K562 (cell line): Measurements from ENCODE around the gene OR8H2. TPM values are rescaled to one million over a fixed set of nuclear protein-coding genes. Genes with fewer than 3 reads are reported as not detected.

Experiments used
- ATAC-seq: fragments of 200-7000 bp; cut with Tn5 transposase; 3 replicates; pipeline ENCODE4 v1.9.1; 2020; ENCODE audit warnings: moderate library complexity
- BruUV-seq: library from RNA; stranded (reverse); fragments of 400-500 nt; replicated peaks from 2 replicates; lab custom pipeline; 2021; lab: Mats Ljungman, UMichigan
- CTCF ChIA-PET: fragments of 300-600 bp; formaldehyde crosslinking; extraction: SDS; loops from one replicate; lab custom pipeline; 2021; ENCODE audit warnings: low intra/inter-chr PET ratio; lab: Yijun Ruan, JAX
- POLR2A ChIA-PET: fragments of 300-600, 350-650 bp; sonication (Branson Sonifier 250); formaldehyde crosslinking; extraction: SDS; loops from one replicate; lab custom pipeline; 2021; ENCODE audit warnings: antibody characterized with exemption, inconsistent platforms; lab: Yijun Ruan, JAX
- DNase-seq, 4 experiments: peaks; one replicate each; pipeline versions ENCODE4 v3.0.0 to v3.0.0-alpha.2; 2011 to 2018; ENCODE audit warnings: low spot score in 3 of 4, mixed read lengths in 3 of 4; ENCODE audit errors: extremely low read depth in 1 of 4
- FAIRE-seq: peaks from 2 replicates; lab custom pipeline; 2011; peaks lifted over from hg19 to GRCh38; lab: Jason Lieb, UNC
- H2AFZ ChIP-seq: 2 replicates; pipeline ENCODE4 v1.6.0; 2011; ENCODE audit warnings: low read depth, low read length, control low read depth, inconsistent platforms
- H3K27ac ChIP-seq: fragments of 200-600 bp; 3 replicates; pipeline ENCODE4 v1.8.0; 2011; ENCODE audit warnings: low read depth, mild to moderate bottlenecking, control low read depth, inconsistent platforms, low read length, moderate library complexity, mixed read lengths; ENCODE audit errors: extremely low read depth
- H3K27me3 ChIP-seq, 2 experiments: fragments of 300-600 bp in 1 of 2; 2 replicates in 1 of 2; 3 replicates in 1 of 2; pipeline versions ENCODE4 v1.6.0 to v1.8.0; 2011; ENCODE audit warnings: inconsistent platforms in 2 of 2, low read length in 2 of 2, mild to moderate bottlenecking in 1 of 2, mixed read lengths in 1 of 2, moderate library complexity in 1 of 2; ENCODE audit not compliant: control insufficient read depth in 2 of 2, insufficient read depth in 2 of 2
- H3K36me3 ChIP-seq: fragments of 300-600 bp; 3 replicates; pipeline ENCODE4 v1.8.0; 2011; ENCODE audit warnings: mild to moderate bottlenecking, low read length, inconsistent platforms; ENCODE audit not compliant: control insufficient read depth, insufficient read depth
- H3K4me1 ChIP-seq, 2 experiments: fragments of 200-600 bp in 1 of 2; replicated peaks in 1 of 2; 2 replicates in 1 of 2; 3 replicates in 1 of 2; pipeline versions ENCODE4 v1.5.1 to v1.8.0; 2011; ENCODE audit warnings: inconsistent platforms in 2 of 2, low read length in 2 of 2, mild to moderate bottlenecking in 1 of 2, mixed read lengths in 1 of 2, moderate library complexity in 1 of 2; ENCODE audit not compliant: control insufficient read depth in 2 of 2, insufficient read depth in 2 of 2
- H3K4me2 ChIP-seq: 2 replicates; pipeline ENCODE4 v1.6.1; 2011; ENCODE audit warnings: low read length, control low read depth, inconsistent platforms, mixed read lengths; ENCODE audit not compliant: insufficient read depth
- H3K4me3 ChIP-seq: fragments of 200-600 bp; sonication (generic), shearing (Covaris generic); 2 replicates; pipeline ENCODE4 v1.5.1; 2016; ENCODE audit warnings: control low read depth, inconsistent platforms
- H3K79me2 ChIP-seq: fragments of 200-600 bp; 3 replicates; pipeline ENCODE4 v1.8.0; 2011; ENCODE audit warnings: low read length, inconsistent platforms; ENCODE audit not compliant: control insufficient read depth, insufficient read depth
- H3K9ac ChIP-seq, 2 experiments: 2 replicates each; pipeline versions ENCODE4 v1.6.0 to v1.6.1; 2011; ENCODE audit warnings: low read depth in 2 of 2, low read length in 2 of 2, control low read depth in 1 of 2, inconsistent platforms in 1 of 2, mild to moderate bottlenecking in 1 of 2, mixed read lengths in 1 of 2; ENCODE audit not compliant: insufficient read depth in 1 of 2
- H3K9me1 ChIP-seq: one replicate; pipeline ENCODE4 v1.6.0; 2011; ENCODE audit warnings: inconsistent platforms, mild to moderate bottlenecking, low read length, moderate library complexity; ENCODE audit not compliant: control insufficient read depth, insufficient read depth
- H3K9me3 ChIP-seq: replicated peaks from 2 replicates; pipeline ENCODE4 v1.5.1; 2011; ENCODE audit warnings: low read depth, low read length, inconsistent platforms; ENCODE audit not compliant: control insufficient read depth, insufficient read depth
- H4K20me1 ChIP-seq: replicated peaks from 2 replicates; pipeline ENCODE4 v1.6.1; 2011; ENCODE audit warnings: low read length, inconsistent platforms, mixed read lengths; ENCODE audit not compliant: control insufficient read depth, insufficient read depth
- BRD4 ChIP-seq: fragments of 200-600 bp; sonication (generic); IDR thresholded peaks from 2 replicates; pipeline ENCODE4 v1.6.1; 2017; ENCODE audit warnings: inconsistent platforms
- POLR2H ChIP-seq: IDR thresholded peaks from 2 replicates; pipeline ENCODE4 v1.6.1; 2016; ENCODE audit warnings: missing genetic modification characterization, low read depth, mild to moderate bottlenecking, control low read depth, missing compliant biosample characterization, moderate library complexity
- RAD21 ChIP-seq, 2 experiments: fragments of 250-450 bp in 1 of 2; fragments of 450-650 bp in 1 of 2; sonication (Bioruptor Pico) in 1 of 2; formaldehyde crosslinking in 1 of 2; IDR thresholded peaks in 1 of 2; conservative IDR thresholded peaks in 1 of 2; 2 replicates each; pipeline versions ENCODE4 v1.4.0 to v1.8.0; 2020 to 2022; ENCODE audit warnings: mild to moderate bottlenecking in 2 of 2, moderate library complexity in 1 of 2
- TCF15 ChIP-seq: fragments of 250-450 bp; sonication (Bioruptor Pico); IDR thresholded peaks from 2 replicates; pipeline ENCODE4 v1.8.0; 2022; ENCODE audit warnings: moderate library complexity, mild to moderate bottlenecking, inconsistent platforms
- ZFP30 ChIP-seq: fragments of 250-450 bp; sonication (Bioruptor Pico); IDR thresholded peaks from 2 replicates; pipeline ENCODE4 v1.8.0; 2022; ENCODE audit warnings: moderate library complexity, mild to moderate bottlenecking, inconsistent platforms, borderline replicate concordance
- WGBS: fragments of 100-300 bp; shearing (Covaris generic); methylation state at CpG from one replicate; pipeline ENCODE4 v1.1.6; 2016; ENCODE audit warnings: low coverage, mixed read lengths; ENCODE audit not compliant: insufficient coverage; ENCODE audit errors: missing lambda C conversion rate; 5-methylcytosine and 5-hydroxymethylcytosine counted together
- in situ Hi-C: fragments of 300-500 bp; cut with MboI; formaldehyde crosslinking; loops from 4 replicates; pipeline ENCODE4 v1.15.0; 2018; ENCODE audit warnings: inconsistent platforms, mixed read lengths
- intact Hi-C: fragments of 100-400 bp; cut with micrococcal nuclease; formaldehyde crosslinking; loops from 2 replicates; pipeline ENCODE4 v1.14.2; 2022
- polyA plus RNA-seq, 8 experiments: library from polyadenylated mRNA; depleted of rRNA in 4 of 8; stranded (reverse) in 5 of 8; unstranded in 3 of 8; fragments of >200 nt; fragmentation: Nextera tagmentation in 2 of 8; fragmentation: Illumina TruSeq in 1 of 8; extraction: Ambion mirVana in 2 of 8; extraction: Trizol in 1 of 8; gene quantifications; 2 replicates each; pipeline versions ENCODE4 v1.2.1 to v1.2.3, GENCODE V29; 2011 to 2014; ENCODE audit warnings: inconsistent platforms in 1 of 8, missing spikeins in 1 of 8
- total RNA-seq, 7 experiments: library from RNA; depleted of rRNA in 6 of 7; stranded (reverse); fragments of >200 nt in 6 of 7; fragmentation: Illumina TruSeq in 2 of 7; extraction: Trizol in 2 of 7; gene quantifications; 2 replicates each; pipeline versions ENCODE4 v1.2.1 to v1.2.3, GENCODE V29; 2011 to 2021; ENCODE audit warnings: low replicate concordance in 1 of 7
- TF ChIP-seq, protein P1 (sequence below): fragments of 250-450 bp; sonication (Bioruptor Pico); IDR thresholded peaks from 2 replicates; pipeline ENCODE4 v1.4.0; 2020; ENCODE audit warnings: borderline replicate concordance
- TF ChIP-seq, protein P2 (sequence below), 2 experiments: fragments of 150-350 bp in 1 of 2; IDR thresholded peaks; 2 replicates each; pipeline ENCODE4 v1.6.1; 2012 to 2016; ENCODE audit warnings: low read depth in 2 of 2, low read length in 2 of 2, mild to moderate bottlenecking in 1 of 2, moderate library complexity in 1 of 2

The OR8H2 gene
- total and polyA plus RNA-seq, 9 of the 15 experiments (the other 6 are each of a cell fraction or from before 2014, with no cell fraction given): not detected

- TF ChIP-seq, protein P1, sequence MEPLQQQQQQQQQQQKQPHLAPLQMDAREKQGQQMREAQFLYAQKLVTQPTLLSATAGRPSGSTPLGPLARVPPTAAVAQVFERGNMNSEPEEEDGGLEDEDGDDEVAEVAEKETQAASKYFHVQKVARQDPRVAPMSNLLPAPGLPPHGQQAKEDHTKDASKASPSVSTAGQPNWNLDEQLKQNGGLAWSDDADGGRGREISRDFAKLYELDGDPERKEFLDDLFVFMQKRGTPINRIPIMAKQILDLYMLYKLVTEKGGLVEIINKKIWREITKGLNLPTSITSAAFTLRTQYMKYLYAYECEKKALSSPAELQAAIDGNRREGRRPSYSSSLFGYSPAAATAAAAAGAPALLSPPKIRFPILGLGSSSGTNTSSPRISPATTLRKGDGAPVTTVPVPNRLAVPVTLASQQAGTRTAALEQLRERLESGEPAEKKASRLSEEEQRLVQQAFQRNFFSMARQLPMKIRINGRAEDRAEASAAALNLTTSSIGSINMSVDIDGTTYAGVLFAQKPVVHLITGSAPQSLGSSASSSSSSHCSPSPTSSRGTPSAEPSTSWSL (CRISPR knock-in tag): no peak
- TF ChIP-seq BRD4: no peak
- TF ChIP-seq TCF15 (CRISPR knock-in tag): no peak
- no peak for TF ChIP-seq POLR2H (tag)
- no peak for TF ChIP-seq ZFP30 (CRISPR knock-in tag)
Observed at GRCh38 chr11:56066980-56067379, 36.5 kb upstream of the OR8H2 start (continued).

DNA sequence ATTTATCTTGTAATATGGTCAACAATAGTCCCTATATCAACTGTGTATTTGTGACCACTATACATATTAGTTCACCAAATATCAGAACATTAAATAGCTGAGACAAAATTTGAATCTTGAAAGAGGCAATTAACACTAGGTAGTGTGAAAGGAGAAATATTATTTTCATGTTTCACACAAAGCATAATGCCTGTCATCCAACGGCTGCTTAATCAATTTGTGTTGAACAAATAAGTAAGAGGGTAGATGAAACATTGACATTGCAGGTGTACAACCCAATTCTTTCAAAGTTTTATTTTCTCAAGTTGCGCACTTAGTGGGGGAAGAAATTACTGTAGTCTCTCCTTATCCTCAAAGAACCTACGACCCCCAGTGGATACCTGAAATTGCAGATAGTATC lies 13.8 kb upstream of the OR8H2 start:
- no peak overlapping the region for H3K9ac ChIP-seq
- BruUV-seq: no TSS peak
- H3K4me2 ChIP-seq: no peak overlapping the region
- intact Hi-C loops (no loop called here), in situ Hi-C loops (no loop called here)
- FAIRE-seq (no peak), ATAC-seq (no peak), DNase-seq (no peak)
- H3K9me3 ChIP-seq: no peaks in the 10 kb centered on the region
- H3K4me1 ChIP-seq: no peaks in the 10 kb centered on the region
- CTCF ChIA-PET: interaction anchor here (0.6 kb wide), 1 partner anchor 598 kb away, joined by 3 read pairs; no protein-coding TSS in a partner anchor
- H2AFZ ChIP-seq: no peak overlapping the region
- no peaks in the 10 kb centered on the region for H3K36me3 ChIP-seq
- POLR2A ChIA-PET: no interaction called here
- no peaks in the 10 kb centered on the region for H4K20me1 ChIP-seq
- H3K27ac ChIP-seq: no peak overlapping the region
- H3K4me3 ChIP-seq: no peak overlapping the region
- no peaks in the 10 kb centered on the region for H3K79me2 ChIP-seq
- 0% methylated on average over 3 of the region's 3 CpGs for WGBS
- no peaks in the 10 kb centered on the region for H3K9me1 ChIP-seq
- TF ChIP-seq RAD21 (CRISPR knock-in tag; conservative IDR thresholded peaks at IDR 0.05 in 1 of 2, IDR thresholded peaks at IDR 0.05 in 1 of 2): peak in 1 of 2 experiments; percentile 12; a peak in 1 of 4 replicates
- TF ChIP-seq, protein P2, sequence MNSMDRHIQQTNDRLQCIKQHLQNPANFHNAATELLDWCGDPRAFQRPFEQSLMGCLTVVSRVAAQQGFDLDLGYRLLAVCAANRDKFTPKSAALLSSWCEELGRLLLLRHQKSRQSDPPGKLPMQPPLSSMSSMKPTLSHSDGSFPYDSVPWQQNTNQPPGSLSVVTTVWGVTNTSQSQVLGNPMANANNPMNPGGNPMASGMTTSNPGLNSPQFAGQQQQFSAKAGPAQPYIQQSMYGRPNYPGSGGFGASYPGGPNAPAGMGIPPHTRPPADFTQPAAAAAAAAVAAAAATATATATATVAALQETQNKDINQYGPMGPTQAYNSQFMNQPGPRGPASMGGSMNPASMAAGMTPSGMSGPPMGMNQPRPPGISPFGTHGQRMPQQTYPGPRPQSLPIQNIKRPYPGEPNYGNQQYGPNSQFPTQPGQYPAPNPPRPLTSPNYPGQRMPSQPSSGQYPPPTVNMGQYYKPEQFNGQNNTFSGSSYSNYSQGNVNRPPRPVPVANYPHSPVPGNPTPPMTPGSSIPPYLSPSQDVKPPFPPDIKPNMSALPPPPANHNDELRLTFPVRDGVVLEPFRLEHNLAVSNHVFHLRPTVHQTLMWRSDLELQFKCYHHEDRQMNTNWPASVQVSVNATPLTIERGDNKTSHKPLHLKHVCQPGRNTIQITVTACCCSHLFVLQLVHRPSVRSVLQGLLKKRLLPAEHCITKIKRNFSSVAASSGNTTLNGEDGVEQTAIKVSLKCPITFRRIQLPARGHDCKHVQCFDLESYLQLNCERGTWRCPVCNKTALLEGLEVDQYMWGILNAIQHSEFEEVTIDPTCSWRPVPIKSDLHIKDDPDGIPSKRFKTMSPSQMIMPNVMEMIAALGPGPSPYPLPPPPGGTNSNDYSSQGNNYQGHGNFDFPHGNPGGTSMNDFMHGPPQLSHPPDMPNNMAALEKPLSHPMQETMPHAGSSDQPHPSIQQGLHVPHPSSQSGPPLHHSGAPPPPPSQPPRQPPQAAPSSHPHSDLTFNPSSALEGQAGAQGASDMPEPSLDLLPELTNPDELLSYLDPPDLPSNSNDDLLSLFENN (IDR thresholded peaks at IDR 0.05; ENCODE audit: low read depth in 2 of 2, low read length in 2 of 2): no peak
- H3K27me3 ChIP-seq: no peaks in the 10 kb centered on the region
